22Rv1 (cell line): Measurements from ENCODE around the gene PTGES2.

ENCODE experiments used
- CTCF ChIP-seq: fragments of 450-650 bp; IDR thresholded peaks from 2 replicates; pipeline ENCODE4 v1.5.1; 2017; ENCODE audit warnings: mild to moderate bottlenecking
- ZFX ChIP-seq: fragments of 450-650 bp; IDR thresholded peaks from 2 replicates; pipeline ENCODE4 v1.6.1; 2017; ENCODE audit warnings: antibody characterized with exemption, borderline replicate concordance

GRCh38 chr9:128085943-128086342 lies 41.6 kb downstream of the PTGES2 start:
- TF ChIP-seq CTCF (no peak), ZFX (no peak)
